H1 (cell line): ENCODE measurements around the gene IFITM2. TPM values are rescaled to one million over a fixed set of nuclear protein-coding genes. Genes with fewer than 3 reads are reported as not detected.

Experiments used
- HDAC2 ChIP-seq, 2 experiments: fragments of 300-600 bp in 1 of 2; sonication (generic) in 1 of 2; IDR thresholded peaks; 2 replicates each; pipeline ENCODE4 v1.6.1; 2011 to 2012; ENCODE audit warnings: low read depth in 2 of 2, low read length in 2 of 2, mild to moderate bottlenecking in 2 of 2, moderate library complexity in 2 of 2, borderline replicate concordance in 1 of 2, inconsistent platforms in 1 of 2
- polyA plus RNA-seq, 7 experiments: library from polyadenylated mRNA; depleted of rRNA in 3 of 7; stranded (reverse) in 5 of 7; unstranded in 2 of 7; fragments of >200 nt in 5 of 7; fragments of 200-250 nt in 2 of 7; gene quantifications; 1 replicate in 5 of 7; 2 replicates in 1 of 7; 4 replicates in 1 of 7; pipeline versions ENCODE4 v1.2.1 to v1.2.3, GENCODE V29; 2011 to 2013; ENCODE audit warnings: missing spikeins in 2 of 7, mixed read lengths in 2 of 7
- total RNA-seq: library from RNA; stranded (reverse); fragmentation: NEBNext Ultra II Directional; extraction: Animal tissue kit (Norgen Biotek cat#: 25700); gene quantifications from 2 replicates; pipeline ENCODE4 v1.2.1, GENCODE V29; 2021

Gene IFITM2
- total and polyA plus RNA-seq, 2 of the 8 experiments (the other 6 are each of a cell fraction or from before 2014, with no cell fraction given) = 399 to 764 TPM

DNA sequence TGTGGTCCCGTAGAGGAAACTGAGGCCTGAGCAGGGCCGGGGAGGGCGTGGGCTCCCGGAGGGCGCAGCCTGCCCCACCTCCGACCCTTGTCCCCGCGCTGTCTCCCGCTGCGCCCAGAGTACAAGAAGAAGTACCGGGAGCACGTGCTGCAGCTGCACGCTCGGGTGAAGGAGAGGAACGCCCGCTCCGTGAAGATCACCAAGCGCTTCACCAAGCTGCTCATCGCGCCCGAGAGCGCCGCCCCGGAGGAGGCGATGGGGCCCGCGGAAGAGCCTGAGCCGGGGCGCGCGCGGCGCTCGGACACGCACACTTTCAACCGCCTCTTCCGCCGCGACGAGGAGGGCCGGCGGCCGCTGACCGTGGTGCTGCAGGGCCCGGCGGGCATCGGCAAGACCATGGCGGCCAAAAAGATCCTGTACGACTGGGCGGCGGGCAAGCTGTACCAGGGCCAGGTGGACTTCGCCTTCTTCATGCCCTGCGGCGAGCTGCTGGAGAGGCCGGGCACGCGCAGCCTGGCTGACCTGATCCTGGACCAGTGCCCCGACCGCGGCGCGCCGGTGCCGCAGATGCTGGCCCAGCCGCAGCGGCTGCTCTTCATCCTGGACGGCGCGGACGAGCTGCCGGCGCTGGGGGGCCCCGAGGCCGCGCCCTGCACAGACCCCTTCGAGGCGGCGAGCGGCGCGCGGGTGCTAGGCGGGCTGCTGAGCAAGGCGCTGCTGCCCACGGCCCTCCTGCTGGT lies 27.5 kb upstream of the IFITM2 start (continued):
- no peak for TF ChIP-seq HDAC2 (IDR thresholded peaks at IDR 0.05; ENCODE audit: borderline replicate concordance in 1 of 2, low read depth in 2 of 2, low read length in 2 of 2)
